GM12878 (cell line): Measurements from ENCODE around the gene LRRC74B. TPM values are rescaled to one million over a fixed set of nuclear protein-coding genes. Genes with fewer than 3 reads are reported as not detected.
A peak's percentile ranks its signal among the peaks of the same experiment; 100 is the strongest.

Experiments used
- ATAC-seq: fragments of 200-7000 bp; cut with Tn5 transposase; 3 replicates; pipeline ENCODE4 v1.9.1; 2020; ENCODE audit warnings: mild to moderate bottlenecking, moderate library complexity
- BruUV-seq: library from RNA; stranded (reverse); fragments of 400-500 nt; replicated peaks from 2 replicates; lab custom pipeline; 2021; lab: Mats Ljungman, UMichigan
- CTCF ChIA-PET: fragments of 300-600 bp; sonication (Branson Sonifier 250); formaldehyde crosslinking; extraction: SDS; loops from one replicate; lab custom pipeline; 2021; ENCODE audit warnings: inconsistent platforms; lab: Yijun Ruan, JAX
- POLR2A ChIA-PET: fragments of 350-600 bp; formaldehyde crosslinking; extraction: SDS; loops from one replicate; lab custom pipeline; 2021; ENCODE audit warnings: inconsistent platforms; lab: Charles Lee
- RAD21 ChIA-PET: fragments of 300-600 bp; sonication (Branson Sonifier 250); formaldehyde crosslinking; loops from one replicate; lab custom pipeline; 2023; ENCODE audit warnings: antibody characterized with exemption; ENCODE audit not compliant: unreplicated experiment; lab: Charles Lee
- SMC1A ChIA-PET: fragments of 300-600 bp; sonication (Branson Sonifier 250); formaldehyde crosslinking; loops from one replicate; lab custom pipeline; 2023; ENCODE audit not compliant: unreplicated experiment, uncharacterized antibody; lab: Charles Lee
- DNase-seq: peaks from one replicate; pipeline ENCODE4 v3.0.0-alpha.2; 2011; ENCODE audit warnings: low read depth, low spot score
- FAIRE-seq: peaks from 3 replicates; lab custom pipeline; 2011; peaks lifted over from hg19 to GRCh38; lab: Jason Lieb, UNC
- H2AFZ ChIP-seq: 2 replicates; pipeline ENCODE4 v1.6.0; 2011; ENCODE audit warnings: low read depth, low read length, control low read depth; ENCODE audit not compliant: control insufficient read depth
- H3K27ac ChIP-seq: 2 replicates; pipeline ENCODE4 v1.5.1; 2011; ENCODE audit warnings: control low read depth; ENCODE audit not compliant: control insufficient read depth, insufficient read depth
- H3K27me3 ChIP-seq, 2 experiments: replicated peaks in 1 of 2; 2 replicates each; pipeline versions ENCODE4 v1.6.0 to v1.6.1; 2011; ENCODE audit warnings: low read length in 1 of 2; ENCODE audit not compliant: control insufficient read depth in 2 of 2, insufficient read depth in 2 of 2
- H3K36me3 ChIP-seq, 2 experiments: 2 replicates each; pipeline ENCODE4 v1.5.1; 2011; ENCODE audit warnings: low read length in 1 of 2; ENCODE audit not compliant: control insufficient read depth in 2 of 2, insufficient read depth in 2 of 2
- H3K4me1 ChIP-seq: 2 replicates; pipeline ENCODE4 v1.6.1; 2011; ENCODE audit warnings: mild to moderate bottlenecking, low read length, moderate library complexity, mixed read lengths; ENCODE audit not compliant: control insufficient read depth, insufficient read depth
- H3K4me2 ChIP-seq: 2 replicates; pipeline ENCODE4 v1.6.0; 2011; ENCODE audit warnings: control low read depth; ENCODE audit not compliant: control insufficient read depth, insufficient read depth
- H3K4me3 ChIP-seq: fragments of 200-600 bp; sonication (generic); 2 replicates; pipeline ENCODE4 v1.5.1; 2016
- H3K79me2 ChIP-seq: 2 replicates; pipeline ENCODE4 v1.6.0; 2011; ENCODE audit warnings: low read length; ENCODE audit not compliant: control insufficient read depth, insufficient read depth
- H3K9ac ChIP-seq: 2 replicates; pipeline ENCODE4 v1.8.0; 2011; ENCODE audit warnings: low read length, control low read depth, mixed read lengths; ENCODE audit not compliant: control insufficient read depth, insufficient read depth
- H3K9me3 ChIP-seq: replicated peaks from 3 replicates; pipeline ENCODE4 v1.5.1; 2011; ENCODE audit warnings: mild to moderate bottlenecking, low read length; ENCODE audit not compliant: control insufficient read depth, insufficient read depth
- H4K20me1 ChIP-seq: 2 replicates; pipeline ENCODE4 v1.6.0; 2011; ENCODE audit not compliant: control insufficient read depth, insufficient read depth
- CHD1 ChIP-seq: IDR thresholded peaks from 2 replicates; pipeline ENCODE4 v1.6.1; 2012; ENCODE audit warnings: low read depth, low read length, improper control_type of control experiment
- IKZF1 ChIP-seq: fragments of 450-650 bp; conservative IDR thresholded peaks from 2 replicates; pipeline ENCODE4 v1.6.1; 2017; ENCODE audit warnings: antibody characterized with exemption, mild to moderate bottlenecking
- MXI1 ChIP-seq: fragments of 150-350 bp; IDR thresholded peaks from 2 replicates; pipeline ENCODE4 v1.6.1; 2011; ENCODE audit warnings: low read depth, mild to moderate bottlenecking, inconsistent platforms, low read length, improper control_type of control experiment
- NRF1 ChIP-seq: conservative IDR thresholded peaks from 2 replicates; pipeline ENCODE4 v1.6.1; 2011; ENCODE audit warnings: mild to moderate bottlenecking, low read depth, low read length, improper control_type of control experiment
- RB1 ChIP-seq: fragments of 450-650 bp; formaldehyde crosslinking; IDR thresholded peaks from 2 replicates; pipeline ENCODE4 v1.6.1; 2017; ENCODE audit warnings: mild to moderate bottlenecking, borderline replicate concordance
- RCOR1 ChIP-seq: conservative IDR thresholded peaks from 2 replicates; pipeline ENCODE4 v1.6.1; 2012; ENCODE audit warnings: low read depth, low read length, improper control_type of control experiment
- STAT1 ChIP-seq: fragments of 450-650 bp; conservative IDR thresholded peaks from 2 replicates; pipeline ENCODE4 v1.6.1; 2014; ENCODE audit warnings: antibody characterized with exemption, mild to moderate bottlenecking
- ZNF384 ChIP-seq: IDR thresholded peaks from 2 replicates; pipeline ENCODE4 v1.6.1; 2012; ENCODE audit warnings: low read depth, mild to moderate bottlenecking, low read length, improper control_type of control experiment, borderline replicate concordance
- WGBS: methylation state at CpG from one replicate; pipeline ENCODE4 v1.1.6; 2016; ENCODE audit warnings: low lambda C conversion rate; ENCODE audit not compliant: insufficient replicate concordance, insufficient coverage; ENCODE audit errors: missing lambda C conversion rate; 5-methylcytosine and 5-hydroxymethylcytosine counted together
- in situ Hi-C: fragments of 300-500 bp; cut with MboI; formaldehyde crosslinking; loops from 9 replicates; pipeline ENCODE4 v1.14.3; 2018; ENCODE audit warnings: mixed read lengths
- intact Hi-C: fragments of 100-400 bp; cut with micrococcal nuclease; formaldehyde crosslinking; loops from one replicate; pipeline ENCODE4 v1.14.2; 2022; ENCODE audit not compliant: unreplicated experiment
- polyA plus RNA-seq, 11 experiments: library from polyadenylated mRNA; depleted of rRNA in 4 of 11; unstranded in 6 of 11; stranded (reverse) in 5 of 11; fragments of >200 nt; fragmentation: Nextera tagmentation in 4 of 11; fragmentation: Illumina TruSeq in 1 of 11; extraction: Ambion mirVana in 4 of 11; extraction: Trizol in 1 of 11; gene quantifications; 1 replicate in 1 of 11; 2 replicates in 10 of 11; pipeline versions ENCODE4 v1.2.1 to v1.2.3, GENCODE V29; 2011 to 2016; ENCODE audit warnings: inconsistent platforms in 2 of 11, missing spikeins in 2 of 11, low read depth in 1 of 11
- total RNA-seq, 4 experiments: library from RNA; depleted of rRNA in 3 of 4; stranded (reverse); fragments of >200 nt in 3 of 4; fragmentation: Illumina TruSeq in 1 of 4; extraction: Trizol in 1 of 4; gene quantifications; 2 replicates each; pipeline versions ENCODE4 v1.2.1 to v1.2.3, GENCODE V29; 2013 to 2021
- TF ChIP-seq, protein P1 (sequence below): IDR thresholded peaks from 2 replicates; pipeline ENCODE4 v1.6.1; 2012; ENCODE audit warnings: mild to moderate bottlenecking, low read depth, low read length
- TF ChIP-seq, protein P2 (sequence below): IDR thresholded peaks from 2 replicates; pipeline ENCODE4 v1.6.1; 2012; ENCODE audit warnings: low read depth, low read length, improper control_type of control experiment

LRRC74B gene
- total and polyA plus RNA-seq, 10 of the 15 experiments (the other 5 are each of a cell fraction or from before 2014, with no cell fraction given) = not detected

DNA sequence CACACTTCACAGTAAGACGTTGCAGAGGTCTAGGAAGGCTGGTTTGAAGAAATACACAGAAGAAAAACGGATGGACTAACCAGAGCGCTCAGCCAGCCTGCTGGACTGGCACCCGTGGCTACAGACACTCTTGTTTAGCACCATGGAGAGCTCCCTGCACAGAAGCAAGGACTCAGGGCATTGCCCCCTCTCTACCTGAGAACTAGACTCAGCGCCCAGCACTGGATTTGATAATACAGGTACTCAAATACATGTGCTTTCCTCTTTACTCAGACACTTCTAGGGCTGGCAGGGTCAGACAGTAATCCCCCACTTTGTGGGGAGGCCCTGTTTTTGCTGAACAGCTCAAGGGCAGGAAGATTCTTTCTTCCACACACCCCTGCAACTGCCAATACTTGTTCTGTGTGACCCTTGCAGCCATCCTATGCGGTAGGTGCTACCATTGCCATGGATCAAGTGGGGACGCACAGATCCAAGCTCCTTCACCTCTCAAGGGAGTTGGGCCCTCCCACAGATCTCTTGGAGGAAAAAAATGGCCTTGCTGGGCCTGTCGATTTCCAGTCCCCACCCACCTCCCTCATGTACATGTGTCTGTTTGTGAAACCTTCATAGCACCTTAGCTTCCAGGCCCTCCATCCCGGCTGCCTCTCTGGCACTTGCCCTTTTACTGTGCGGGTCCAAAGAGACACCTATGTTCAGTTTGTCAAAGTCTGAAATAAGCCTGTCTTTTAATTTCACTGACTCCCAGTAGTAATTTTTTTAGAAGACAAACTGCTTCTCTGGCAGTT is 35.9 kb upstream of the LRRC74B start:
- H3K4me1 ChIP-seq = peaks cover 5% of the 10 kb centered on the region
- no peak for DNase-seq
- H3K79me2 ChIP-seq = no peaks in the 10 kb centered on the region
- 0 out of 2 replicates have a peak, but pooled peaks have one; percentile 54 for TF ChIP-seq RCOR1
- TF ChIP-seq RB1 = no peak
- no peak for TF ChIP-seq STAT1
- TF ChIP-seq ZNF384 = no peak
- TF ChIP-seq NRF1 = no peak
- TF ChIP-seq CHD1 = no peak
- TF ChIP-seq MXI1 = peak; percentile 53; the same call in 1 of the 2 replicates
- TF ChIP-seq IKZF1 = no peak
- TF ChIP-seq, protein P1, sequence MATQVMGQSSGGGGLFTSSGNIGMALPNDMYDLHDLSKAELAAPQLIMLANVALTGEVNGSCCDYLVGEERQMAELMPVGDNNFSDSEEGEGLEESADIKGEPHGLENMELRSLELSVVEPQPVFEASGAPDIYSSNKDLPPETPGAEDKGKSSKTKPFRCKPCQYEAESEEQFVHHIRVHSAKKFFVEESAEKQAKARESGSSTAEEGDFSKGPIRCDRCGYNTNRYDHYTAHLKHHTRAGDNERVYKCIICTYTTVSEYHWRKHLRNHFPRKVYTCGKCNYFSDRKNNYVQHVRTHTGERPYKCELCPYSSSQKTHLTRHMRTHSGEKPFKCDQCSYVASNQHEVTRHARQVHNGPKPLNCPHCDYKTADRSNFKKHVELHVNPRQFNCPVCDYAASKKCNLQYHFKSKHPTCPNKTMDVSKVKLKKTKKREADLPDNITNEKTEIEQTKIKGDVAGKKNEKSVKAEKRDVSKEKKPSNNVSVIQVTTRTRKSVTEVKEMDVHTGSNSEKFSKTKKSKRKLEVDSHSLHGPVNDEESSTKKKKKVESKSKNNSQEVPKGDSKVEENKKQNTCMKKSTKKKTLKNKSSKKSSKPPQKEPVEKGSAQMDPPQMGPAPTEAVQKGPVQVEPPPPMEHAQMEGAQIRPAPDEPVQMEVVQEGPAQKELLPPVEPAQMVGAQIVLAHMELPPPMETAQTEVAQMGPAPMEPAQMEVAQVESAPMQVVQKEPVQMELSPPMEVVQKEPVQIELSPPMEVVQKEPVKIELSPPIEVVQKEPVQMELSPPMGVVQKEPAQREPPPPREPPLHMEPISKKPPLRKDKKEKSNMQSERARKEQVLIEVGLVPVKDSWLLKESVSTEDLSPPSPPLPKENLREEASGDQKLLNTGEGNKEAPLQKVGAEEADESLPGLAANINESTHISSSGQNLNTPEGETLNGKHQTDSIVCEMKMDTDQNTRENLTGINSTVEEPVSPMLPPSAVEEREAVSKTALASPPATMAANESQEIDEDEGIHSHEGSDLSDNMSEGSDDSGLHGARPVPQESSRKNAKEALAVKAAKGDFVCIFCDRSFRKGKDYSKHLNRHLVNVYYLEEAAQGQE = peak; percentile 95
- TF ChIP-seq, protein P2, sequence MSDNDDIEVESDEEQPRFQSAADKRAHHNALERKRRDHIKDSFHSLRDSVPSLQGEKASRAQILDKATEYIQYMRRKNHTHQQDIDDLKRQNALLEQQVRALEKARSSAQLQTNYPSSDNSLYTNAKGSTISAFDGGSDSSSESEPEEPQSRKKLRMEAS = no peak
- TF ChIP-seq, all 136 proteins: peak for 3
- intact Hi-C loops (no loop called here), in situ Hi-C loops (no loop called here)
- ChIA-PET SMC1A (no interaction called here), CTCF (interaction anchor here (0.6 kb wide), 1 partner anchor 10 kb away, joined by 3 read pairs; no protein-coding TSS in a partner anchor), RAD21 (no interaction called here), POLR2A (interaction anchor here (0.6 kb wide), 1 partner anchor 186 kb away, joined by 3 read pairs; no protein-coding TSS in a partner anchor)
- no peaks in the 10 kb centered on the region; a peak in 1 of 4 replicates for H3K27me3 ChIP-seq
- no peak overlapping the region for H3K4me3 ChIP-seq
- peak; percentile 66 for ATAC-seq
- no peak overlapping the region for H3K4me2 ChIP-seq
- WGBS = 43% methylated on average over 10 of the region's 10 CpGs
- H3K27ac ChIP-seq = no peak overlapping the region
- no peaks in the 10 kb centered on the region for H4K20me1 ChIP-seq
- H2AFZ ChIP-seq = no peak overlapping the region
- no peaks in the 10 kb centered on the region for H3K9me3 ChIP-seq
- no peak for FAIRE-seq
- BruUV-seq = no TSS peak
- H3K36me3 ChIP-seq = no peaks in the 10 kb centered on the region
- no peak overlapping the region for H3K9ac ChIP-seq
